Right forelimb (tissue), 1 donor: ENCODE data around the gene DPH6.
"Not testable (repeated sequence)": the region's sequence is repeated elsewhere in the genome, so short reads cannot be mapped to it uniquely, and the experiment has no call there.

Experiments
- DNase-seq: peaks from one replicate; pipeline ENCODE4 v3.0.0-alpha.2; 2018

Gene DPH6

GRCh38 chr15:35484231-35484945 lies 61.6 kb downstream of the DPH6 start:
- no peak for DNase-seq

GRCh38 chr15:35481992-35482391 lies 64.0 kb downstream of the DPH6 start:
- DNase-seq, result no peak

GRCh38 chr15:35481064-35481463 lies 64.9 kb downstream of the DPH6 start:
- no peak for DNase-seq

DNA sequence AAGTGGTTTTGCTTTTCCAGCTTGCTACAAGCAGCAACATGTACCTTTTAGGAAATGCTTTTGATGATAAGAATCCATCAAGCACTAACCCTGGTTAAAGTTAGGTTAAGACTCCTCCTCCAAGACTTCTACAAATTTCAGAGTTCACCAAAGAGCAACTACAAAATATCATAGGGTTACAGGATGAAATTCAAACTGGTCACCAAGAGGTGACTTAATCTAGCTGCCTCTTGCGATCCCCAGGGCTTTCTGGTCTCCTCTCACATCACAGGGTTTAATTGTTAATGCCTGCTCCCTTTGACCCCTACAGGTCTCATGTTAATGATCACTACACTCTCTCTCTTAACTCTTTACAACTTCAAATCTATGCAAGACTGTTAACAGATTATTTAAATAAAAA lies 66.5 kb downstream of the DPH6 start:
- no peak for DNase-seq

DNA sequence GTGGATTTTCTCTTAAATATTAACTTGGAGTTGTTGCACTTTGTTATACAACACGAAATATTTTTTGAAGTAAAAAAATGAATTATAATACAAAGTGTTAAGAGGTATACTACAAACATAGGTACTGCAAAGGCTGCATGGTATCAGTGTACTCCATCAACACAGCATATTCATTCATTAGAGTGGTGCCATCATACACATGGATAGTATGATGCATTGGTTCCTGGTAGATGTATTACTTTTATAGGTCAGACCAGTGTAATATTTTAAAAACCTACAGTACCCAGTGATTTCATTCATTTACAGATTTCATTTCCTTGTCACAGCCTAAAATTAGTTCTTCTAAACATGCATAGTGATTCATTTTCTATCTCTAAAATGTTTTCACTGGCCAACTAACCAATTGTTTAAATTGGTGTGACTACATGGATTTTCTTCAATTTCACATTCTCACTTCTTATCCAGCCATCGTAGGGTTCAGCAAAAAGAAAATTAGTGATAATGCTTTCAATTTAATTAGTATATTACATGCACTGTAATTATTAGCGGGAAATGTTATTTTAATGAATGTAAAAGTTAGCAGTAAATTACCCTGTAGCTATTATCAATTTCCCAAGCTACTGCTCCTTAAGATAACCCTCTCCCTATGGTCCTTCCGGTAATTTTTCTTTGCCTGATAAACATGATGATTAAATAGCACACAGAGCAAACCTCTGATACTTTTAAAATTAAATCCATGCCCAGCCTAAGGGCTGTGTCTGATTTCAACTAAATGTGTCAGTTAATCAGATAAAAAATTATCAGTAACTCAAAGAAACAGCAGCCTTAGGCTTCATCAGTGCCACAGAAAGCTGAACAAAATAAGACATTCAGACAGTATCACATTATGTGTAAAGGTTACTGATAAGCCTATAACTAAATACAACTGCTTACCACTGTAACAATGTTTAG lies 68.4 kb downstream of the DPH6 start:
- DNase-seq, result no peak

DNA sequence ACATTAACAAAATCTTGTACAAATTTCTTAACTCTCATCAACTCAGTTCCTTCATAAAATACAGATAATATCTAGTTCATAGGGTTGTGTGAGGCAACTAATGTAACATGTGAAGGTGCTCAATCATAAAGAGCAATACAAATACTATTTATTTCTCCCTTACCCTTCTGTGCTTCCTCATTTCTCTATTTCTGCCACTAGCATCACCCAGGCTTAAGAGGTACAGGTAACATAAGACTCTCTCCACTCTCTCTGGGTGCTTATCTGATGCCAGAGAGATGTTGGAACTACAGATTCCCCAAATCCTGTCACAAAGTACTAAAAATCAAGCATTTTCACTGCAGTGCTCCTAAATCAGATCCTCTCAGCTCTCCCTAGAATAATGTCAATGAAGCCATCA lies 74.9 kb downstream of the DPH6 start:
- no peak for DNase-seq

DNA sequence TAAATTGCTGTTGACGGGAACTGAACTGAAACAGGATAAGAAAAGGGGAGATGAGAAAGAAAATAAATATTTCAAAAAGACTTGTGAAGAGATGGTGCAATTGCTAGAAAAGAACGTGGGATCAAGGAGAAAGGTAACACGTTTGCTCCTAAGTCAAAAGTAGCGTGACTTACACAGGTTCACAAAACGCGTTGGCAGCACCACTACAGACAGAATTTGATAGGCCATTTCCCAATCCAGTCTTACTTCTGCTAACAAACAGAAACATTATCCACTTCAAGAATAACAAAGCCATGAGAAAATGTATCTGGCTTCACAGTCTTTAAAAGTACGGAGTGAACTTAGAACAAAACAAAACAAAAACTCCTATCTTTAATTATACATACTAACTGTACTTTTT lies 75.5 kb downstream of the DPH6 start:
- no peak for DNase-seq

- no peak for DNase-seq
Observed at GRCh38 chr15:35466476-35466875, 79.5 kb downstream of the DPH6 start.

DNA sequence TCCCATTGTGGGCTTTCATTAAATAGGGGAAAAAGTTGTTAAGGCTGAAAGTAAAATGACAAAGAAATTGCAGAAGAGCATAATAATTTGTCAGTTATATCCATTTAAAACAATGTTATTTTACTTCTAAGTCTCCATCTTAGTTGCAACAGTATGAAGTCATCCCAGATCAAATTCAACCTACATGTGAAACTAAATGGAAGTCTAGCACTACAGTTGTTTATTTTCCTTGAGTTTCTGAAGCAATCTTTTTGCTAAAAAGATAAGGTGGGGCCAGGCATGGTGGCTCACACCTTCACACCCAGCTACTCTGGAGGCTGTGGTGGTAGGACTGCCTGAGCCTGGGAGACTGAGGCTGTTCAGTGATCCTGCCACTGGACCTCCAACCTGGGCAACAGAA lies 80.2 kb downstream of the DPH6 start:
- no peak for DNase-seq

DNA sequence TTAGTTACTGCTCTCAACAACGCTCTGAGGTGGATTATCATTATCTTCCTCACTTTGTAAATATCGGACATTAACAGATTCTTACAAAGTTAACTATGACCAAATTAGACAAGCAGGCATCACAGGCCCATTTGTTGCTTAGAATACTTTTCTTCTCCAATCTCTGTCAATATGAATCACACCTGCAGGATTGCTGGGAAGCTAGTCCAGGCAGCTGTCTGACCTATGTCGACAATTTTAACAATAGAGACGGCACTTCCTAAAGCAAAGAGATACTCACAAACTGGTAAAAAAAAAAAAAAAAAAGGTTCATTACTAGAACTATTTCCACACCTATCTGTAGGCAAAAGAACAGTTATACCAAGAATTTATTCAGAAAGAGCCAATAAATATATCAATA lies 85.3 kb downstream of the DPH6 start:
- DNase-seq, result no peak

DNA sequence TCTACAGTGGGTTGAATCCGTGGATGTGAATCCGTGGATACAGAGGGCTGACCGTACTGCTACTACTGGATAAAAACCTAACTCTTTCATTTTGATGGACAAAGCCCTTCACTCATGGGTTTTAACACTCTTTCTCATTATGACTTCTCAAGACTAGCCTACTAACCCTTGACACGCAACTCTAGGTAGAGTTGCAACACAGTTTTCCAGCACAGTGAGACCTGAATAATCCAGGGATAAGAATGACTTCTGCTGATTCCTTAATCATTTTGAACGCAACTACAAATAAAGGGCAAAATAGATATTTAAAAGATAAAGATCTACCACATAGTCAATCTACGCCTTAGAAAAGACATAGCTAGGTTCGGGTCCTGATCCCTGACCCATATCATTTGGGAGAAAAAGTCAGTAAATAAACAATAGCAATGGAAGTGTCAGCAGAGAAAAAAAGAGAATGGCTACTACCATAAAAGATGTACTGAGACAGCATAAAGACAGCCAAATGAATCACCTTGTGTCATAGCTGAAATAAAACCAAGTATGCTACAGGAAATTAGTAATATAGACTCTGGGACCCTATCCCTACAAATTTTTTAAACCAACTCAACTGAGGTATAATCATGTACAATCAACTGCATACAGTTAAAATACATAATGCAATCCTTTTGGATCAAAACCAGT lies 87.6 kb downstream of the DPH6 start:
- DNase-seq, result no peak

- DNase-seq, result no peak
Observed at GRCh38 chr15:35455201-35455600, 90.8 kb downstream of the DPH6 start.

DNA sequence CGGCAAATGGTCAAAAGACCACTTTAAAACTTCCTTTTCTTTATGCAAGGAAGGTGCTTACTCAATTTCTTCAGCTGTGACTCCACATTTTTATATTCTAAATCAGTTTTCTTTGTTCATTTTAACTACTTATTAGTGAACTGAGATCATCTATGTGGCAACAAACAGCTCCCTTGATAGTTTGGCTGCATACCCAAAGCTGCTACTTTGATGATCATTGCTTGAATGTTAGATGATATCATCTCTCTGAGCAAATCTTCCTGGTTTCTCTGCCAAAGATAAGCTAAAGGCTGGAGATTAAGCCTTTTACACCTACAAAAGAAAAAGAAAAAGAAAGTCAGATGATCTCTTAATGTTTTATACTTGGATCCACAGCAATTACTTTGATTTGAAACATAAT lies 95.5 kb downstream of the DPH6 start:
- no peak for DNase-seq

GRCh38 chr15:35448294-35448693 lies 97.7 kb downstream of the DPH6 start:
- DNase-seq, result no peak

GRCh38 chr15:35445891-35446290 lies 100.1 kb downstream of the DPH6 start:
- DNase-seq, result no peak

DNA sequence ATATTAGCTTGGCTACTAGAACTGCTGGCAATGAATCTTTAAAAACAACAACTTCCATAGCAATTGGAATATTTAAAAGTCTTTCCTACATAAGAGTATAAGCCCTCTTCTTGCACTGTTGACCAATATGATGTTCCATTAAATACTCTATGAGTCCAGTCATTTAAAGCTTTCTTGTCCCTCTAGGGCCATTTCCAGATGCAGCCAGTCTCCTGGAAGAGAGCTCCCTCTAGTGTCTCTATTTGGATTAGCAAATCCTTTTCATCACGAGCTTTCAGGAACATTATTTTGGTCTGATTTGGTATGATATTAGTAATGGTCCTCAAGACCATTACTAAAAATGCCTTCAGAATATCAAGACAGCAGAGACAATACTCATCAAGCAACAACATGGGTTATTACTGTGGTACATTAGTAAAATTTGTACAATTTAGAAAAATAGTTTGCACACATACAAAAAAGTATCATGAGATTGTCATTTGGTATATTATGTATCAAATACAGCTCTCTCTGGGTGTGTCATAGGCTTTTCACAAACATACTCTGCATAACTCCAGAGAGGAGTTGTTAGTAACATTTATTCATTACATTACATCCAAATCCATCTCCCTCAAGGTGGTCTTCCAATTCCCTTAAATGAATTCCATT lies 101.3 kb downstream of the DPH6 start:
- DNase-seq, result no peak

GRCh38 chr15:35443376-35443775 lies 102.6 kb downstream of the DPH6 start:
- DNase-seq, result no peak

- DNase-seq, result no peak
Observed at GRCh38 chr15:35442742-35443141, 103.2 kb downstream of the DPH6 start.

DNA sequence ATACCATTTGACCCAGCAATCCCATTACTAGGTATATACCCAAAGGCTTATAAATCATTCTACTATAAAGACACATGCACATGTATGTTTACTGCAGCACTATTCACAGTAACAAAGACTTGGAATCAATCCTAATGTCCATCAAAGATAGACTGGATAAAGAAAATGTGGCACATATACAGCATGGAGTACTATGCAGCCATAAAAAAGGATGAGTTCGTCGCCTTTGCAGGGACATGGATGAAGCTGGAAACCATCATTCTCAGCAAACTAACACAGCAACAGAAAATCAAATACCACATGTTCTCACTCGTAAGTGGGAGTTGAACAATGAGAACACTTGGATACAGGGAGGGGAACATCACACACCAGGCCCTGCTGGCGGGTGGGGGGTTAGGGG lies 104.7 kb downstream of the DPH6 start:
- DNase-seq, result not testable (repeated sequence)

DNA sequence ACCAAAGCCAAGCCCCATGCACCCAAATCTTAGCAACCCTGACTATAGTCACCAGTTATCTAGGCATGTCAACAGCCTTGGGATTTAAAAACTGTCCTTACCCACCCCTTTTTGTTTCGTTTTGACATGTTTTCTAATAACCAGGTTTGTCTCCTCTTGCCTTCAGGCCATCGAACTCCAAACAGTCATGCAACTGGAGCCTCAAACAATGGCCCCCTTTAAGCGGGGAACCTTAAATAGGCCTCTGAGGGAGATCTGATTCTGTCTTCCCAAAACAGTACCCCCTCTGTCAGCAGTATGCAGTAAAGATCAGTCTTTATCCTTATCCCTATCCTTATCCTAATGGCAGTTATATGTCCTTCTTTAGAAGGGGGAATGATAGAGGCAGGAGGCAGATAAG lies 105.7 kb downstream of the DPH6 start:
- no peak for DNase-seq

- no peak for DNase-seq
Observed at GRCh38 chr15:35439291-35439690, 106.7 kb downstream of the DPH6 start.

DNA sequence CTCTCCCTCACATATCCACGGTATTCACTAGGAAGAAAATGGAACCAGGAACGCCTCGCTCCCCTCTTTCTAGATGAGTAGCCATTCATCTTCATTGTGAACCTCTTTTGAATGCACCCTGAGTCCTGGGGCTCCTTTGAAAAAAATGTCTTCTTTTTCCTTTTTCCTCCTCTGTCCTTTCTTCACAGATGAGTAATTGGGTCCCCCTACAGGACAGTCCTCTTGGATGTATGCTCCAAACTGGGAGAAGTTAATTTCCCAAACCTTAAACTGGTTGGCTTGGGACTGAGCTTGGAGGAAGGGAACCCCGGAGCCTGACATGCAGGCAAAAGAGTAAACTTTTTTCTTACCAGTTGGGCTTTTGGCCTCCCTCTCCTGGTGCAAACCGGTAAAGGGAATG lies 108.8 kb downstream of the DPH6 start:
- DNase-seq, result no peak

GRCh38 chr15:35436422-35436821 lies 109.5 kb downstream of the DPH6 start:
- DNase-seq, result no peak
